Measurements from ENCODE around the gene ZSCAN10. TPM values are rescaled to one million over a fixed set of nuclear protein-coding genes. Genes with fewer than 3 reads are reported as not detected.

Gene ZSCAN10
- polyA plus RNA-seq, 1 donor (not counting 4 experiments of a cell fraction or from before 2014, with no cell fraction given), result not detected

DNA sequence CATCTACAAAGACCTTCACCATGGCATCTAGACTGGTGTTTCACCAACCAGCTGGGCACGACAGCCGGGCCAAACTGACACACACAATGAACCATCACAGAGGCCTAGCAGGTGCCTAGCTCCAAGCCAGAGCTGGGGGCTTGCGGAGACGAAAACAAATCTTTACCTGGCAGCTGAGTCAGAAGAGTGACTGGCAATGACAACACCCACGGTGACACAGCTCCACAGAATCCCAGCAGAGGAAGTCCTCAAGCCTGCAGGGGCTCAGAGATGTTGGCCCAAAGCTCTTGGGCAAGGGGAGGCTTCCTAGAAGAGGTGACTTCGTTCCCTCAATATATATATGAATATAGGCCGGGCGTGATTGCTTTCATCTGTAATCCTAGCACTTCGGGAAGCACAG, 47.6 kb downstream of the ZSCAN10 start:
- TF ChIP-seq, protein P1, sequence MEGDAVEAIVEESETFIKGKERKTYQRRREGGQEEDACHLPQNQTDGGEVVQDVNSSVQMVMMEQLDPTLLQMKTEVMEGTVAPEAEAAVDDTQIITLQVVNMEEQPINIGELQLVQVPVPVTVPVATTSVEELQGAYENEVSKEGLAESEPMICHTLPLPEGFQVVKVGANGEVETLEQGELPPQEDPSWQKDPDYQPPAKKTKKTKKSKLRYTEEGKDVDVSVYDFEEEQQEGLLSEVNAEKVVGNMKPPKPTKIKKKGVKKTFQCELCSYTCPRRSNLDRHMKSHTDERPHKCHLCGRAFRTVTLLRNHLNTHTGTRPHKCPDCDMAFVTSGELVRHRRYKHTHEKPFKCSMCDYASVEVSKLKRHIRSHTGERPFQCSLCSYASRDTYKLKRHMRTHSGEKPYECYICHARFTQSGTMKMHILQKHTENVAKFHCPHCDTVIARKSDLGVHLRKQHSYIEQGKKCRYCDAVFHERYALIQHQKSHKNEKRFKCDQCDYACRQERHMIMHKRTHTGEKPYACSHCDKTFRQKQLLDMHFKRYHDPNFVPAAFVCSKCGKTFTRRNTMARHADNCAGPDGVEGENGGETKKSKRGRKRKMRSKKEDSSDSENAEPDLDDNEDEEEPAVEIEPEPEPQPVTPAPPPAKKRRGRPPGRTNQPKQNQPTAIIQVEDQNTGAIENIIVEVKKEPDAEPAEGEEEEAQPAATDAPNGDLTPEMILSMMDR (optimal IDR thresholded peaks at IDR 0.05 in 1 of 3, IDR thresholded peaks at IDR 0.05 in 1 of 3, conservative IDR thresholded peaks at IDR 0.05 in 1 of 3; ENCODE audit: extremely low read depth in 1 of 3, insufficient read depth in 2 of 3, low read length in 3 of 3), result no peak
- no peak for TF ChIP-seq EZH2 (IDR thresholded peaks at IDR 0.05; ENCODE audit: low read length)
- Histone ChIP-seq H3K79me2 (ENCODE audit: control insufficient read depth, insufficient read depth, low read length) (no peaks in the 10 kb centered on the region), H4K20me1 (ENCODE audit: control insufficient read depth, extremely low read depth, insufficient read depth, low read length) (no peaks in the 10 kb centered on the region), H3K36me3 (ENCODE audit: control insufficient read depth in 2 of 2, extremely low read depth in 1 of 2, insufficient read depth in 2 of 2, low read length in 2 of 2) (peaks cover 0 to 6% of the 10 kb centered on the region in 2 experiments), H3K27ac (ENCODE audit: control insufficient read depth, insufficient read depth, low read length) (no peak overlapping the region), H2AFZ (ENCODE audit: control insufficient read depth, low read length) (no peak overlapping the region), H3K4me3 (ENCODE audit: control insufficient read depth in 2 of 3, extremely low read depth in 1 of 3, insufficient read depth in 2 of 3, low read depth in 1 of 3, low read length in 3 of 3) (no peak overlapping the region), H3K27me3 (ENCODE audit: control insufficient read depth, extremely low read depth, insufficient read depth, low read length) (peaks cover 26% of the 10 kb centered on the region), H3K4me1 (ENCODE audit: control insufficient read depth, extremely low read depth, insufficient read depth, low read length) (no peaks in the 10 kb centered on the region), H3K4me2 (ENCODE audit: control insufficient read depth, extremely low read depth, insufficient read depth, low read depth, low read length) (no peak overlapping the region), H3K9me3 (ENCODE audit: control insufficient read depth, low read depth, low read length) (no peaks in the 10 kb centered on the region), H3K9ac (ENCODE audit: control insufficient read depth, extremely low read depth, insufficient read depth, low read length) (no peak overlapping the region), H3K9me1 (ENCODE audit: control insufficient read depth, extremely low read depth, insufficient read depth, low read length) (no peaks in the 10 kb centered on the region)
- no peak for DNase-seq (ENCODE audit: low read depth, low spot score)
- dilution Hi-C loops (cut with MboI; ENCODE audit: extremely low pct_ligation_motif_present, low sequenced_read_pairs), result no loop called here
- no peak for FAIRE-seq

DNA sequence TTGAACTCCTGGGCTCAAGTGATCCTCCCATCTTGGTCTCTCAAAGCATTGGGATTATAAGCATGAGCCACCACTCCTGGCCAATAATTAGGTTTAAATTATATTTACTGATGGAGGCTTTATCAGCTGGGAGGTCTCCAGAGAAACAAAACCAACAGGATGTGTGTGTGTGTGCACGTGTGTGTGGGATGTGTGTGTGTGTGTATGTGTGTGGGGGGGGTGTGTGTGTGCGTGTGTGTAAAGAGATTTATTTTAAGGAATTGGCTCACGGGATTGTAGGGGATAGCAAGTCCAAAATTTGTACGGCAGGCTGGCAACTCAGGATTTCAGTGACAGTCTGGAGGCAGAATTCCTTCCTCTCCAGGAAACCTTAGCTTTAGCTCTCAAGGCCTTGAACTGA, 48.1 kb downstream of the ZSCAN10 start:
- DNase-seq (ENCODE audit: low read depth, low spot score), result no peak
- Histone ChIP-seq H3K27me3 (ENCODE audit: control insufficient read depth, extremely low read depth, insufficient read depth, low read length) (peaks cover 31% of the 10 kb centered on the region), H3K9ac (ENCODE audit: control insufficient read depth, extremely low read depth, insufficient read depth, low read length) (no peak overlapping the region), H3K79me2 (ENCODE audit: control insufficient read depth, insufficient read depth, low read length) (no peaks in the 10 kb centered on the region), H3K4me1 (ENCODE audit: control insufficient read depth, extremely low read depth, insufficient read depth, low read length) (no peaks in the 10 kb centered on the region), H3K9me1 (ENCODE audit: control insufficient read depth, extremely low read depth, insufficient read depth, low read length) (no peaks in the 10 kb centered on the region), H3K9me3 (ENCODE audit: control insufficient read depth, low read depth, low read length) (no peaks in the 10 kb centered on the region), H3K4me2 (ENCODE audit: control insufficient read depth, extremely low read depth, insufficient read depth, low read depth, low read length) (no peak overlapping the region), H4K20me1 (ENCODE audit: control insufficient read depth, extremely low read depth, insufficient read depth, low read length) (no peaks in the 10 kb centered on the region), H2AFZ (ENCODE audit: control insufficient read depth, low read length) (no peak overlapping the region), H3K4me3 (ENCODE audit: control insufficient read depth in 2 of 3, extremely low read depth in 1 of 3, insufficient read depth in 2 of 3, low read depth in 1 of 3, low read length in 3 of 3) (no peak overlapping the region), H3K27ac (ENCODE audit: control insufficient read depth, insufficient read depth, low read length) (no peak overlapping the region), H3K36me3 (ENCODE audit: control insufficient read depth in 2 of 2, extremely low read depth in 1 of 2, insufficient read depth in 2 of 2, low read length in 2 of 2) (peaks cover 0 to 6% of the 10 kb centered on the region in 2 experiments)
- FAIRE-seq, result no peak
- TF ChIP-seq, protein P1 (optimal IDR thresholded peaks at IDR 0.05 in 1 of 3, IDR thresholded peaks at IDR 0.05 in 1 of 3, conservative IDR thresholded peaks at IDR 0.05 in 1 of 3; ENCODE audit: extremely low read depth in 1 of 3, insufficient read depth in 2 of 3, low read length in 3 of 3), result no peak
- no peak for TF ChIP-seq EZH2 (IDR thresholded peaks at IDR 0.05; ENCODE audit: low read length)
- dilution Hi-C loops (cut with MboI; ENCODE audit: extremely low pct_ligation_motif_present, low sequenced_read_pairs), result no loop called here

All from keratinocyte (primary cell).